Activated CD4-positive, alpha-beta T cell treated with anti-CD3 and anti-CD28 coated beads for 48 hours (primary cell): ENCODE results near the gene ANK3.

Experiments used
- DNase-seq: peaks from one replicate; pipeline ENCODE4 v3.0.0-alpha.2; 2020

ANK3 gene

GRCh38 chr10:60008816-60009215, 380.9 kb downstream of the ANK3 start:
- no peak for DNase-seq

GRCh38 chr10:60006062-60006461, 383.6 kb downstream of the ANK3 start:
- no peak for DNase-seq

GRCh38 chr10:60003651-60004523, 385.8 kb downstream of the ANK3 start:
- no peak for DNase-seq

GRCh38 chr10:60000747-60001146, 388.9 kb downstream of the ANK3 start:
- DNase-seq, result no peak

GRCh38 chr10:59997827-59998525, 391.7 kb downstream of the ANK3 start:
- DNase-seq, result no peak

GRCh38 chr10:59995862-59996261, 393.8 kb downstream of the ANK3 start:
- DNase-seq, result no peak

- DNase-seq, result no peak
These were observed 395.7 kb downstream of the ANK3 start for GRCh38 chr10:59993931-59994330.

- no peak for DNase-seq
These were observed 398.0 kb downstream of the ANK3 start for GRCh38 chr10:59991661-59992060.

GRCh38 chr10:59991117-59991516, 398.6 kb downstream of the ANK3 start:
- DNase-seq, result no peak

GRCh38 chr10:59985639-59986038, 404.0 kb downstream of the ANK3 start:
- DNase-seq, result no peak

- DNase-seq, result no peak
These were observed 405.3 kb downstream of the ANK3 start for GRCh38 chr10:59984415-59984814.

GRCh38 chr10:59980356-59980755, 409.3 kb downstream of the ANK3 start:
- DNase-seq, result no peak

- DNase-seq, result no peak
These were observed 412.2 kb downstream of the ANK3 start for GRCh38 chr10:59977486-59977885.

GRCh38 chr10:59976909-59977308, 412.8 kb downstream of the ANK3 start:
- no peak for DNase-seq
